Upper lobe of right lung (tissue), 1 donor: ENCODE data around the gene KLHDC1. TPM values are rescaled to one million over a fixed set of nuclear protein-coding genes. Genes with fewer than 3 reads are reported as not detected.
"Not testable (repeated sequence)": the region's sequence is repeated elsewhere in the genome, so short reads cannot be mapped to it uniquely, and the experiment has no call there.

ENCODE experiments used
- ATAC-seq: fragments of 200-7000 bp; cut with Tn5 transposase; one replicate; pipeline ENCODE4 v1.9.1; 2020; ENCODE audit warnings: mild to moderate bottlenecking, moderate library complexity
- DNase-seq: peaks from one replicate; pipeline ENCODE4 v3.0.0-alpha.2; 2020
- H3K27ac ChIP-seq: fragments of 200-600 bp; one replicate; pipeline ENCODE4 v1.8.0; 2022
- H3K27me3 ChIP-seq: fragments of 200-600 bp; one replicate; pipeline ENCODE4 v1.8.0; 2022; ENCODE audit warnings: mild to moderate bottlenecking
- H3K36me3 ChIP-seq: fragments of 200-600 bp; one replicate; pipeline ENCODE4 v1.8.0; 2022
- H3K4me1 ChIP-seq: fragments of 200-600 bp; one replicate; pipeline ENCODE4 v1.8.0; 2022
- H3K4me3 ChIP-seq: fragments of 200-600 bp; one replicate; pipeline ENCODE4 v1.8.0; 2022; ENCODE audit warnings: mild to moderate bottlenecking
- H3K9me3 ChIP-seq: fragments of 200-600 bp; one replicate; pipeline ENCODE4 v1.8.0; 2022
- CTCF ChIP-seq: fragments of 200-600 bp; IDR thresholded peaks from one replicate; pipeline ENCODE4 v1.8.0; 2022; ENCODE audit warnings: antibody characterized with exemption
- intact Hi-C: fragments of 100-400 bp; cut with DNase I; formaldehyde crosslinking; loops from one replicate; pipeline ENCODE4 v1.11.0; 2022
- total RNA-seq: library from RNA; stranded (reverse); fragmentation: NEBNext Ultra II Directional; extraction: Animal tissue kit (Norgen Biotek cat#: 25700); gene quantifications from one replicate; pipeline ENCODE4 v1.2.1, GENCODE V29; 2021
- donor health status: DM: no; HTN: yes; CAD: no; lungs with severe emphysema.

KLHDC1 gene
- total RNA-seq, 1 donor from 2014 or later = 7.6 TPM

DNA sequence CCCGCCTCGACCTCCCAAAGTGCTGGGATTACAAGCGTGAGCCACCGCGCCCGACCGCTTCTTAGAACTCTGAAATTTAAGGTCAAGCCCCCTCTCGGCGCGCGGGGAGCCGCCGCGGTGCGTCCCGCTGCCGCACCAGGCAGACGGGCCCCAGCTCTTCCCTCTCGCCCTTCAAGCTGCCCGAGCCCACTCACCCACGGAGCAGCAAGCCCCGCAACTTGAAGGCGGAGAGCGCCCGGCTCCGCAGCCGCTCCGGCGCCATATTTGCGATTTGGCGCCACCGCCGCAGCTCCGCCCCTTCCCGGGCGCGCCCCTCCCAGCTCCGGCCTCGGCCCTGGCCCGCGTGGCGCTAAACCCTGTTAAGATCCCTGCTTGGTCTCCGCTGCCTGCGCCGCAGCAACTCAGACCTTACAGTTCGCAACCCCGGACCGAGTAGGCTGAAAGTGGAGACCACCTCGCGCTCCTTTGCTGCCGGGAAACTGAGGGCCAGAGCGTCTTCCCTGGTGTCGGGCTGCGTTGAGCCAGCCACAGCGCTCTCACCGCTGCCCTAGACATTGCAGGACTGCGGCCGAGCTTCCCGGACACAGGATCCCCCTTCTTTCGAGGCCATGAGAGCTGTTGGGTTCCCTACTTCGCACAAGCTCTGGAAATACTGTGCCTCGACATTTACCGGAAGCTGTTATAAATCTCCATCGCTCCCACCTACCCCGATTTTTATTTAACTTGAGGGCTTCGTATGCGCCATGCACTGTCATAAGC, 4.8 kb upstream of the KLHDC1 start, which contains the start of gene POLE2:
TSS of gene POLE2 (minus strand) at position 273 of the 759 bp plus-strand sequence. CDS start at position 262, 11 bp downstream.
- Histone ChIP-seq H3K9me3 (no peaks in the 10 kb centered on the region), H3K27ac (peak within 1 kb of the TSS; percentile 84), H3K4me1 (peaks cover 6% of the 10 kb centered on the region), H3K36me3 (no peaks in the 10 kb centered on the region), H3K27me3 (no peaks in the 10 kb centered on the region), H3K4me3 (peak within 1 kb of the TSS; percentile 82)
- ATAC-seq (peak; percentile 91), DNase-seq (peak; percentile 90)
- intact Hi-C loops = no loop called here
- no peak for TF ChIP-seq CTCF

DNA sequence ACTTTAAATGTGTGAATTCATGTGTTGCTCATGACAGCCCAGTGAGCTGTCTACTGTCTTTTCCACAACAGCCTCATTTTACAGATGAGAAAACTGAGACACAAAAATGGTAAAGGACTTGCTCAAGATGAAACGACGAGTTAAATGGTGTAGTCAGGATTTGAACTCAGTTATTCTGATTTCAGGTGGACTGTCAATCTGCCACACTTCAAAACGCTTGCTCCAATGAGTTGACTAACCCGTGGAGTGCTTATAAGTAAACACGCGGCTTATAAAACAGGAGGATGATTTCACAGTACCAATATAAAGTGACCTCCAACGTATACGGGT, 4.3 kb upstream of the KLHDC1 start:
- DNase-seq (no peak), ATAC-seq (no peak)
- Histone ChIP-seq H3K4me3 (peak overlapping the region; percentile 82), H3K9me3 (no peaks in the 10 kb centered on the region), H3K36me3 (no peaks in the 10 kb centered on the region), H3K27ac (peak overlapping the region; percentile 84), H3K4me1 (peaks cover 6% of the 10 kb centered on the region), H3K27me3 (no peaks in the 10 kb centered on the region)
- TF ChIP-seq CTCF = no peak
- intact Hi-C loops = no loop called here

DNA sequence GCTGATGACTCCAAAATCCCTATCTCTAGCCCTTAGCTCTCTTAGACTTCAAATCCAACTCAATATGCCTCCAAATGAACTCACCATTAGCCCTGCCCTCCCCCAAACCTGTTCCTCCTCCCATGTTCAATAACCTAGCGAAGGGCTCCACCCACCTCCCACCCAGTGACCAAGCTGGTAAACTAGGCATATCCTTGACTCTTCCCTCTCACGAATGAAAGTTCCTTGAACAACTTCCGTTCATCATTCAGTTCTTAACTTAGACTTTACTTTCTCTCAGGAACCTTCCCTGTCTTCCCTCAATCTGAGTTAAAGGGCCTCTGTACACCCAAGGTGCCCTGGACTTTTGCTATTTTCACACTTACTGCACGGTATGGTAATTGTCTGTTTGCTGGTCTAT, 1.9 kb upstream of the KLHDC1 start:
- no peak for ATAC-seq
- DNase-seq = no peak
- intact Hi-C loops = no loop called here
- no peaks in the 10 kb centered on the region for H3K27me3 ChIP-seq
- no peak overlapping the region for H3K27ac ChIP-seq
- no peaks in the 10 kb centered on the region for H3K36me3 ChIP-seq
- no peak for TF ChIP-seq CTCF
- no peak overlapping the region for H3K4me3 ChIP-seq
- no peaks in the 10 kb centered on the region for H3K9me3 ChIP-seq
- peaks cover 13% of the 10 kb centered on the region for H3K4me1 ChIP-seq

- no peak for ATAC-seq
- H3K9me3 ChIP-seq = no peaks in the 10 kb centered on the region
- no peaks in the 10 kb centered on the region for H3K36me3 ChIP-seq
- TF ChIP-seq CTCF = no peak
- H3K27me3 ChIP-seq = no peaks in the 10 kb centered on the region
- H3K4me1 ChIP-seq = peaks cover 13% of the 10 kb centered on the region
- no peak for DNase-seq
- peak overlapping the region; percentile 96 for H3K27ac ChIP-seq
- peak overlapping the region; percentile 70 for H3K4me3 ChIP-seq
- intact Hi-C loops = no loop called here
Measured at GRCh38 chr14:49692193-49692757, 645 bp upstream of the KLHDC1 start.

DNA sequence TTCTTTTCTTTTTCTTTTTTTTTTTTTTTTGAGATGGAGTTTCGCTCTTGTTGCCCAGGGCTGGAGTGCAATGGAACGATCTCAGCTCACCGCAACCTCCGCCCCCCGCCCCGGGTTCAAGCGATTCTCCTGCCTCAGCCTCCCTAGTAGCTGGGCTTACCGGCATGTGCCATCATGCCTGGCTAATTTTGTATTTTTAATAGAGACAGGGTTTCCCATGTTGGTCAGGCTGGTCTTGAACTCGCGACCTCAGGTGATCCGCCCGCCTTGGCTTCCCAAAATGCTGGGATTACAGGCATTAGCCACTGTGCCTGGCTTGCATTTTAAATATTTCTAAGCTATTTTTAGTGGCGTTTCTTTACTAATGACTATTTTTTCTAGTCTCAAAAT, 810 bp downstream of the KLHDC1 start:
- H3K36me3 ChIP-seq, H3K4me1 ChIP-seq, H3K9me3 ChIP-seq, DNase-seq, ATAC-seq, intact Hi-C loops, H3K27me3 ChIP-seq: not testable (repeated sequence)
- Histone ChIP-seq H3K27ac (peak overlapping the region; percentile 96), H3K4me3 (peak overlapping the region; percentile 70)

- TF ChIP-seq CTCF = no peak
- ATAC-seq (no peak), DNase-seq (no peak)
- intact Hi-C loops = no loop called here
- Histone ChIP-seq H3K9me3 (no peaks in the 10 kb centered on the region), H3K27me3 (no peaks in the 10 kb centered on the region), H3K27ac (no peak overlapping the region), H3K36me3 (peaks cover 10% of the 10 kb centered on the region), H3K4me1 (no peaks in the 10 kb centered on the region), H3K4me3 (no peak overlapping the region)
Measured at GRCh38 chr14:49702725-49703124, 9.8 kb downstream of the KLHDC1 start.
